HG03103 (cell line): ENCODE measurements around the gene DHDDS.
"Not testable (repeated sequence)": the region's sequence is repeated elsewhere in the genome, so short reads cannot be mapped to it uniquely, and the experiment has no call there.

ENCODE experiments used
- ATAC-seq: cut with Tn5 transposase; IDR thresholded peaks from one replicate; pipeline ENCODE4 v1.9.1; 2021; ENCODE audit warnings: low read depth; ENCODE audit not compliant: unreplicated experiment

The DHDDS gene

GRCh38 chr1:26474818-26475217 lies 42.7 kb downstream of the DHDDS start:
- no peak for ATAC-seq

- no peak for ATAC-seq
Measured at GRCh38 chr1:26475989-26476388, 43.9 kb downstream of the DHDDS start.

GRCh38 chr1:26476958-26477357 lies 44.8 kb downstream of the DHDDS start:
- ATAC-seq: no peak

GRCh38 chr1:26477446-26478152 lies 45.5 kb downstream of the DHDDS start:
- no peak for ATAC-seq

- no peak for ATAC-seq
Measured at GRCh38 chr1:26478159-26478558, 46.0 kb downstream of the DHDDS start.

GRCh38 chr1:26478988-26479387 lies 46.9 kb downstream of the DHDDS start:
- no peak for ATAC-seq

GRCh38 chr1:26482921-26483320 lies 50.8 kb downstream of the DHDDS start:
- ATAC-seq: no peak

GRCh38 chr1:26483980-26484379 lies 51.9 kb downstream of the DHDDS start:
- no peak for ATAC-seq

GRCh38 chr1:26490155-26490554 lies 58.0 kb downstream of the DHDDS start:
- ATAC-seq: no peak

- no peak for ATAC-seq
Measured at GRCh38 chr1:26493267-26493666, 61.1 kb downstream of the DHDDS start.

GRCh38 chr1:26493938-26494337 lies 61.8 kb downstream of the DHDDS start:
- no peak for ATAC-seq

GRCh38 chr1:26496861-26497260 lies 64.7 kb downstream of the DHDDS start:
- ATAC-seq: no peak

- ATAC-seq: no peak
Measured at GRCh38 chr1:26498894-26499293, 66.8 kb downstream of the DHDDS start.

- peak; percentile 51 for ATAC-seq
Measured at GRCh38 chr1:26500488-26501175, 68.5 kb downstream of the DHDDS start.

- ATAC-seq: not testable (repeated sequence)
Measured at GRCh38 chr1:26510711-26511110, 78.6 kb downstream of the DHDDS start.

- not testable (repeated sequence) for ATAC-seq
Measured at GRCh38 chr1:26515836-26516235, 83.7 kb downstream of the DHDDS start.

- ATAC-seq: no peak
Measured at GRCh38 chr1:26516987-26517765, 85.1 kb downstream of the DHDDS start.

- ATAC-seq: no peak
Measured at GRCh38 chr1:26517766-26518049, 85.6 kb downstream of the DHDDS start.

- no peak for ATAC-seq
Measured at GRCh38 chr1:26518355-26518754, 86.2 kb downstream of the DHDDS start.

GRCh38 chr1:26520339-26520738 lies 88.2 kb downstream of the DHDDS start:
- no peak for ATAC-seq
